Lung (tissue), 12 donors: ENCODE data around the gene KMT2C. TPM values are rescaled to one million over a fixed set of nuclear protein-coding genes. Genes with fewer than 3 reads are reported as not detected.
"Not testable (repeated sequence)": the region's sequence is repeated elsewhere in the genome, so short reads cannot be mapped to it uniquely, and the experiment has no call there.

Source experiments
- ATAC-seq: fragments of 200-7000 bp; cut with Tn5 transposase; one replicate; pipeline ENCODE4 v1.9.1; 2020; ENCODE audit warnings: moderate number of reproducible peaks; ENCODE audit not compliant: insufficient read depth, low FRiP score
- DNase-seq, 3 donors: peaks; one replicate each; pipeline ENCODE4 v3.0.0-alpha.2; 2013 to 2017
- H3K27ac ChIP-seq, 2 donors: one replicate each; pipeline ENCODE4 v1.5.1; 2013; ENCODE audit warnings: mild to moderate bottlenecking in 2 of 2, moderate library complexity in 2 of 2, control low read depth in 1 of 2, inconsistent platforms in 1 of 2, low read depth in 1 of 2, low read length in 1 of 2
- H3K27me3 ChIP-seq, 3 donors: one replicate each; pipeline ENCODE4 v1.5.1; 2013; ENCODE audit warnings: low read length in 2 of 3; ENCODE audit not compliant: control insufficient read depth in 3 of 3, insufficient read depth in 3 of 3
- H3K36me3 ChIP-seq, 4 donors: one replicate each; pipeline ENCODE4 v1.5.1; 2013; ENCODE audit warnings: low read length in 4 of 4, mild to moderate bottlenecking in 1 of 4, moderate library complexity in 1 of 4; ENCODE audit not compliant: control insufficient read depth in 4 of 4, insufficient read depth in 4 of 4
- H3K4me1 ChIP-seq, 5 donors: one replicate each; pipeline ENCODE4 v1.5.1; 2013; ENCODE audit warnings: low read length in 5 of 5, mild to moderate bottlenecking in 2 of 5, moderate library complexity in 1 of 5; ENCODE audit not compliant: control insufficient read depth in 5 of 5, insufficient read depth in 5 of 5
- H3K4me3 ChIP-seq: one replicate; pipeline ENCODE4 v1.5.1; 2013; ENCODE audit warnings: mild to moderate bottlenecking, control low read depth, moderate library complexity
- H3K9ac ChIP-seq, 2 donors: one replicate each; pipeline ENCODE4 v1.5.1; 2013; ENCODE audit warnings: low read length in 2 of 2, control low read depth in 1 of 2; ENCODE audit not compliant: insufficient read depth in 1 of 2
- H3K9me3 ChIP-seq, 4 donors: one replicate each; pipeline ENCODE4 v1.5.1; 2013; ENCODE audit warnings: low read length in 3 of 4, mild to moderate bottlenecking in 1 of 4, moderate library complexity in 1 of 4; ENCODE audit not compliant: control insufficient read depth in 4 of 4, insufficient read depth in 3 of 4
- WGBS, 2 donors: extraction: QIAGEN DNeasy Blood & Tissue Kit; methylation state at CpG; one replicate each; pipeline ENCODE4 v1.1.7; 2013; 5-methylcytosine and 5-hydroxymethylcytosine counted together
- polyA plus RNA-seq, 2 donors: library from polyadenylated mRNA; stranded (reverse); fragments of 200-250 nt; gene quantifications; one replicate each; pipeline ENCODE4 v1.2.1, GENCODE V29; 2013
- total RNA-seq, 2 donors: library from RNA; depleted of rRNA in 1 of 2; stranded (reverse); fragments of >200 nt in 1 of 2; gene quantifications; one replicate each; pipeline ENCODE4 v1.2.1, GENCODE V29; 2014 to 2021
- TF ChIP-seq, protein P1 (sequence below): IDR thresholded peaks from 2 replicates; pipeline ENCODE4 v1.5.1; 2012; ENCODE audit warnings: mild to moderate bottlenecking; ENCODE audit errors: control extremely low read depth, extremely low read depth
- donor health status: control.
- donor health status: control.
- donor health status: Bipolar disorder and iron deficiency.
- donor health status: healthy.
- donor health status: DM: yes; HTN: yes; CAD: no.

The KMT2C gene
- total and polyA plus RNA-seq, 4 donors = 10.2 to 115 (median 52.3) TPM

DNA sequence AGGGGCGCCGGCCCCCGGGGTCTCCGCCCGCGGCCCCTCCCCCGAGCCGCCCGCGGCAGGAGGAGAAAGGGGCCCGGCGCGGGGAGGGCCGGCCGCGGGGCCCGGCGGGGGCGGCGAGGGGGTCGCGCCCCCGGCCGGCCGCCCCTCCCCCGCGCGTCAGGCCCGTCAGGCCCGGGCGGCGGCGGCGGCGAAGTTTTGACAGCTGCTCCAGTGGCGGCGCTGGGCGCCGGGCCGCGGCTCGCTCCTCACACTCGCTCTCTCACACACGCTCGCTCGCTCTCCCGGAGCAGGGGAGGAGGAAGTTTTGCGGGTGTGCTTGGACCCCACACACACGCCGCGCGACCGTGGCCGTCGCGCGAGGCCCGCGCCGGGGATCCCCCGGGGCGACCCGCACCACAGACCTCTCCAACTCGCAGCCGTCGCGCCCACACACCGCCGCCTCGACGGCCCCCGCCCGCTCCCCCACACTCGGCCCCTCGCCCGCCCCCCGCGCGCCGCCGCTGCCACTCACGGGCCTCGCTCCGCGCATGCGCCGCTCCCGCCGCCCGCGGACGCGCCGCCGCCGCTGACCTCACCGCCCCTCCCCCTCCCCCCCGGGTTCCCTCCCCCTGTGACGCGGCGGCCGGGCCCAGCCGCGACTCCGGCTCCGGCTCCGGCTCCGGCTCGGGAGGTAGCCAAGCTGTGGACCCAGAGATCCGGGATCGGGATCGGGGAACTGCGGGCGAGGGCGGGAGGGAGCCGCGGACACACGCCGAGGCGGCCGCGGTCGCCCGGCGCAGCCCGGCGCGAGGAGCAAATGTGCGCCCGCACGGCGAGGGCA lies 518 bp upstream of the KMT2C start:
- TF ChIP-seq, protein P1, sequence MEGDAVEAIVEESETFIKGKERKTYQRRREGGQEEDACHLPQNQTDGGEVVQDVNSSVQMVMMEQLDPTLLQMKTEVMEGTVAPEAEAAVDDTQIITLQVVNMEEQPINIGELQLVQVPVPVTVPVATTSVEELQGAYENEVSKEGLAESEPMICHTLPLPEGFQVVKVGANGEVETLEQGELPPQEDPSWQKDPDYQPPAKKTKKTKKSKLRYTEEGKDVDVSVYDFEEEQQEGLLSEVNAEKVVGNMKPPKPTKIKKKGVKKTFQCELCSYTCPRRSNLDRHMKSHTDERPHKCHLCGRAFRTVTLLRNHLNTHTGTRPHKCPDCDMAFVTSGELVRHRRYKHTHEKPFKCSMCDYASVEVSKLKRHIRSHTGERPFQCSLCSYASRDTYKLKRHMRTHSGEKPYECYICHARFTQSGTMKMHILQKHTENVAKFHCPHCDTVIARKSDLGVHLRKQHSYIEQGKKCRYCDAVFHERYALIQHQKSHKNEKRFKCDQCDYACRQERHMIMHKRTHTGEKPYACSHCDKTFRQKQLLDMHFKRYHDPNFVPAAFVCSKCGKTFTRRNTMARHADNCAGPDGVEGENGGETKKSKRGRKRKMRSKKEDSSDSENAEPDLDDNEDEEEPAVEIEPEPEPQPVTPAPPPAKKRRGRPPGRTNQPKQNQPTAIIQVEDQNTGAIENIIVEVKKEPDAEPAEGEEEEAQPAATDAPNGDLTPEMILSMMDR = no peak
- DNase-seq (peak; percentile 96 to 97 (median 97)), ATAC-seq (peak; percentile 82)
- 0% methylated on average over 43 to 128 of the region's 132 CpGs for WGBS, 2 donors
- H3K27me3 ChIP-seq = no peaks in the 10 kb centered on the region
- no peaks in the 10 kb centered on the region for H3K9me3 ChIP-seq
- H3K36me3 ChIP-seq = no peaks in the 10 kb centered on the region
- H3K4me3 ChIP-seq = peak overlapping the region; percentile 52
- peaks cover 0 to 16% (median 6%) of the 10 kb centered on the region in 5 donors for H3K4me1 ChIP-seq
- H3K9ac ChIP-seq = peak overlapping the region; percentile 61 to 67
- peak overlapping the region; percentile 98 to 99 for H3K27ac ChIP-seq

- H3K9me3 ChIP-seq, H3K27me3 ChIP-seq, ATAC-seq, H3K36me3 ChIP-seq: not testable (repeated sequence)
- Histone ChIP-seq H3K27ac (peak overlapping the region; percentile 62 to 85), H3K4me3 (peak overlapping the region; percentile 91), H3K9ac (peak overlapping the region; percentile 76 to 90), H3K4me1 (peaks cover 0 to 16% (median 8%) of the 10 kb centered on the region in 5 donors)
- peak; percentile 49 to 76 (median 53) for DNase-seq
- 0% methylated on average over 58 of the region's 58 CpGs for WGBS, 2 donors
These were observed 1.1 kb downstream of the KMT2C start for GRCh38 chr7:152434511-152435383.

DNA sequence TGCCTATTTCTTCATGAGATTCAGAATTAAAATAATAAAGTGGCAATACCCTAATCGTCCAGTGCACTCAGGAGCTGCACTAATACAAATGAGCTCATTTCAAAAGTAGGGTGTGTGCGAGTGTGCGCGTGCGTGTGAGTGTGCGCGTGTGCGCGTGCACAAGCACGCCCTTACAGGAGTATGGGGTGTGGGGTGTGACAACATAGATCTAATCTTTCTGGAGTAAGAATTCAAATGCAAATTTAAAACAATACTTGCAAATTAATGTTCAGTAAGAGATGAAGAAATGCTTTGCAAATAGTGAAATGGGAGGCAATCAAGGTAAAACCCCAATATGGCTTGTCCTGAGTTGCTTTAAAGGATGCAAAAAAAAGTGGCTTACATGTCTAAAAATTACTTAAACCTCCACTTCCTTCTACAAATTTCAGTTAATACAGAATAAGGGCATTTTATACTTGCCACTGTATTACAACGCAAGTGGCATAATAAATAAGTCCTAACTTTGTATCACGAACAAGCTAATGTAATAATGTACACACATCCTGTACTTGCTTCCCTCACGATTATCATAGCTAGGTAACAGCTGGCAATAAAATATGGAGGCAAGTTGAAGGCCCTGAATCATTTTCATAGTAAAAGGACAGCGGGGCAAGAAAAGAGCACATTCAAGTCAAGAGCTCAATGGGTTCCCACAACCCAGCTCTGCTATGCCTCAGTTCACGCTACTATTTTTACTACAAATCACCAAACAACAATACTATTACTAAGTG lies 1.9 kb downstream of the KMT2C start:
- Histone ChIP-seq H3K27ac (peak overlapping the region; percentile 62 to 85), H3K9ac (peak overlapping the region in 1 of 2 donors; percentile 90), H3K4me1 (peaks cover 0 to 17% (median 13%) of the 10 kb centered on the region in 5 donors)
- not testable (repeated sequence) for ATAC-seq, H3K36me3 ChIP-seq, H3K27me3 ChIP-seq, H3K4me3 ChIP-seq, H3K9me3 ChIP-seq
- 10 to 12% methylated on average over 15 of the region's 15 CpGs for WGBS, 2 donors
- peak; percentile 59 to 73 (median 61) for DNase-seq

GRCh38 chr7:152432735-152433134 lies 3.1 kb downstream of the KMT2C start:
- H3K4me1 ChIP-seq = peaks cover 0 to 23% (median 16%) of the 10 kb centered on the region in 5 donors
- not testable (repeated sequence) for H3K4me3 ChIP-seq, H3K9me3 ChIP-seq, DNase-seq, H3K36me3 ChIP-seq, H3K27ac ChIP-seq, ATAC-seq, H3K27me3 ChIP-seq, H3K9ac ChIP-seq
- WGBS, 2 donors = 88 to 90% methylated on average over 10 of the region's 10 CpGs
